GM23338 (cell line): ENCODE results near the gene FILIP1L. TPM values are rescaled to one million over a fixed set of nuclear protein-coding genes. Genes with fewer than 3 reads are reported as not detected.

Source experiments
- ATAC-seq: fragments of 200-7000 bp; cut with Tn5 transposase; 3 replicates; pipeline ENCODE4 v1.9.1; 2020
- DNase-seq: peaks from one replicate; pipeline ENCODE4 v3.0.0-alpha.2; 2015; ENCODE audit warnings: low spot score
- H2AFZ ChIP-seq: fragments of 200-600 bp; sonication (generic); 2 replicates; pipeline ENCODE4 v1.8.0; 2016; ENCODE audit warnings: antibody characterized with exemption, mild to moderate bottlenecking, moderate library complexity
- H3F3A ChIP-seq: fragments of 200-600 bp; sonication (generic); replicated peaks from 2 replicates; pipeline ENCODE4 v1.8.0; 2017; ENCODE audit warnings: antibody characterized with exemption, mixed run types, low read depth
- H3K27ac ChIP-seq: fragments of 200-600 bp; sonication (generic); 2 replicates; pipeline ENCODE4 v1.6.1; 2016; ENCODE audit warnings: low read depth
- H3K27me3 ChIP-seq: fragments of 200-600 bp; sonication (generic); 2 replicates; pipeline ENCODE4 v1.8.0; 2016; ENCODE audit warnings: mild to moderate bottlenecking, mixed run types, moderate library complexity; ENCODE audit not compliant: insufficient read depth
- H3K36me3 ChIP-seq: fragments of 200-600 bp; sonication (generic); 2 replicates; pipeline ENCODE4 v1.8.0; 2016; ENCODE audit warnings: mild to moderate bottlenecking; ENCODE audit not compliant: insufficient read depth
- H3K4me1 ChIP-seq: fragments of 200-600 bp; sonication (generic); 2 replicates; pipeline ENCODE4 v1.8.0; 2016; ENCODE audit warnings: mild to moderate bottlenecking, moderate library complexity; ENCODE audit not compliant: insufficient read depth
- H3K4me2 ChIP-seq: fragments of 200-600 bp; sonication (generic); 2 replicates; pipeline ENCODE4 v1.7.1; 2017; ENCODE audit warnings: mixed run types
- H3K4me3 ChIP-seq: fragments of 200-600 bp; sonication (generic); 2 replicates; pipeline ENCODE4 v1.6.1; 2016; ENCODE audit warnings: mixed run types
- H3K79me2 ChIP-seq: fragments of 200-600 bp; sonication (generic); replicated peaks from 2 replicates; pipeline ENCODE4 v1.8.0; 2017; ENCODE audit warnings: mild to moderate bottlenecking; ENCODE audit not compliant: insufficient read depth
- H3K9me2 ChIP-seq: fragments of 200-600 bp; sonication (generic); 2 replicates; pipeline ENCODE4 v1.8.0; 2017; ENCODE audit not compliant: insufficient read depth
- H4K20me1 ChIP-seq: fragments of 200-600 bp; sonication (generic); replicated peaks from 2 replicates; pipeline ENCODE4 v1.8.0; 2017; ENCODE audit warnings: mild to moderate bottlenecking; ENCODE audit not compliant: insufficient read depth
- H3K27ac Mint-ChIP-seq: 2 replicates; pipeline ENCODE4 v1.8.0; 2020; ENCODE audit warnings: inconsistent platforms, mild to moderate bottlenecking, moderate library complexity, mixed read lengths
- H3K27me3 Mint-ChIP-seq: 3 replicates; pipeline ENCODE4 v1.8.0; 2022; ENCODE audit warnings: low read depth, mild to moderate bottlenecking, moderate library complexity, mixed read lengths, inconsistent platforms; ENCODE audit not compliant: insufficient read depth, poor library complexity
- H3K36me3 Mint-ChIP-seq: 3 replicates; pipeline ENCODE4 v1.8.0; 2021; ENCODE audit warnings: low read depth, mild to moderate bottlenecking, inconsistent platforms, moderate library complexity, mixed read lengths
- H3K4me1 Mint-ChIP-seq: 3 replicates; pipeline ENCODE4 v1.8.0; 2020; ENCODE audit warnings: mild to moderate bottlenecking, inconsistent platforms, mixed read lengths
- H3K4me3 Mint-ChIP-seq: 3 replicates; pipeline ENCODE4 v1.8.0; 2021; ENCODE audit warnings: moderate library complexity, mild to moderate bottlenecking, inconsistent platforms, mixed read lengths
- H3K9me3 Mint-ChIP-seq: 3 replicates; pipeline ENCODE4 v1.8.0; 2020; ENCODE audit warnings: moderate library complexity, mild to moderate bottlenecking, inconsistent platforms, mixed read lengths
- CREB1 ChIP-seq: fragments of 250-450 bp; sonication (Bioruptor Pico); IDR thresholded peaks from 2 replicates; pipeline ENCODE4 v1.5.0; 2020; ENCODE audit warnings: low read depth, mild to moderate bottlenecking, moderate library complexity
- CTCF ChIP-seq, 2 experiments: fragments of 200-600 bp in 1 of 2; sonication (generic) in 1 of 2; conservative IDR thresholded peaks; 2 replicates each; pipeline versions ENCODE4 v1.5.1 to v1.6.1; 2016 to 2017; ENCODE audit warnings: antibody characterized with exemption in 2 of 2, low read depth in 2 of 2, mild to moderate bottlenecking in 2 of 2, moderate library complexity in 1 of 2
- EZH2 ChIP-seq: fragments of 200-600 bp; sonication (generic); IDR thresholded peaks from one replicate; pipeline ENCODE4 v1.8.0; 2017; ENCODE audit warnings: antibody characterized with exemption, mild to moderate bottlenecking, low read depth; ENCODE audit not compliant: unreplicated experiment
- EZH2phosphoT487 ChIP-seq: fragments of 200-600 bp; sonication (generic); IDR thresholded peaks from one replicate; pipeline ENCODE4 v1.8.1; 2018; ENCODE audit warnings: antibody characterized with exemption; ENCODE audit not compliant: unreplicated experiment
- JUNB ChIP-seq: IDR thresholded peaks from one replicate; pipeline ENCODE4 v1.6.1; 2016; ENCODE audit warnings: antibody characterized with exemption; ENCODE audit not compliant: unreplicated experiment
- NANOG ChIP-seq: IDR thresholded peaks from 2 replicates; pipeline ENCODE4 v1.6.1; 2016; ENCODE audit warnings: antibody characterized with exemption, borderline replicate concordance
- POLR2AphosphoS5 ChIP-seq: IDR thresholded peaks from 2 replicates; pipeline ENCODE4 v1.6.1; 2016; ENCODE audit warnings: antibody characterized with exemption, low read depth
- STAT1 ChIP-seq: IDR thresholded peaks from one replicate; pipeline ENCODE4 v1.6.1; 2016; ENCODE audit warnings: antibody characterized with exemption; ENCODE audit not compliant: unreplicated experiment
- ZNF114 ChIP-seq: fragments of 250-450 bp; sonication (Bioruptor Pico); IDR thresholded peaks from 2 replicates; pipeline ENCODE4 v1.5.0; 2020; ENCODE audit warnings: mild to moderate bottlenecking, moderate library complexity
- ZNF331 ChIP-seq: fragments of 250-450 bp; sonication (Bioruptor Pico); IDR thresholded peaks from 2 replicates; pipeline ENCODE4 v1.5.0; 2020; ENCODE audit warnings: low read depth, mild to moderate bottlenecking, moderate library complexity
- polyA plus RNA-seq: library from polyadenylated mRNA; unstranded; fragments of >200 nt; fragmentation: Nextera tagmentation; extraction: Ambion mirVana; gene quantifications from 2 replicates; pipeline ENCODE4 v1.2.1, GENCODE V29; 2016
- total RNA-seq: library from RNA; depleted of rRNA; stranded (reverse); fragments of >200 nt; shearing (Covaris generic); gene quantifications from 2 replicates; pipeline ENCODE4 v1.2.3, GENCODE V29; 2014
- TF ChIP-seq, protein P1 (sequence below): fragments of 250-450 bp; sonication (Bioruptor Pico); IDR thresholded peaks from 2 replicates; pipeline ENCODE4 v1.5.0; 2020; ENCODE audit warnings: mild to moderate bottlenecking, moderate library complexity
- TF ChIP-seq, protein P2 (sequence below): IDR thresholded peaks from one replicate; pipeline ENCODE4 v1.6.1; 2018; ENCODE audit warnings: antibody characterized with exemption; ENCODE audit not compliant: unreplicated experiment
- TF ChIP-seq, protein P3 (sequence below): IDR thresholded peaks from 2 replicates; pipeline ENCODE4 v1.6.1; 2016; ENCODE audit warnings: antibody characterized with exemption

FILIP1L gene
- total and polyA plus RNA-seq, 2 experiments from 2014 or later: 1.6 TPM; not detected in 1

GRCh38 chr3:100075196-100075595 is 39.1 kb downstream of the FILIP1L start:
- peaks cover 32% of the 10 kb centered on the region for H3K4me1 Mint-ChIP-seq

More at GRCh38 chr3:100075196-100075595, 39.1 kb downstream of the FILIP1L start:
- no peaks in the 10 kb centered on the region for H4K20me1 ChIP-seq
- no peaks in the 10 kb centered on the region for H3K36me3 ChIP-seq
- TF ChIP-seq, protein P1, sequence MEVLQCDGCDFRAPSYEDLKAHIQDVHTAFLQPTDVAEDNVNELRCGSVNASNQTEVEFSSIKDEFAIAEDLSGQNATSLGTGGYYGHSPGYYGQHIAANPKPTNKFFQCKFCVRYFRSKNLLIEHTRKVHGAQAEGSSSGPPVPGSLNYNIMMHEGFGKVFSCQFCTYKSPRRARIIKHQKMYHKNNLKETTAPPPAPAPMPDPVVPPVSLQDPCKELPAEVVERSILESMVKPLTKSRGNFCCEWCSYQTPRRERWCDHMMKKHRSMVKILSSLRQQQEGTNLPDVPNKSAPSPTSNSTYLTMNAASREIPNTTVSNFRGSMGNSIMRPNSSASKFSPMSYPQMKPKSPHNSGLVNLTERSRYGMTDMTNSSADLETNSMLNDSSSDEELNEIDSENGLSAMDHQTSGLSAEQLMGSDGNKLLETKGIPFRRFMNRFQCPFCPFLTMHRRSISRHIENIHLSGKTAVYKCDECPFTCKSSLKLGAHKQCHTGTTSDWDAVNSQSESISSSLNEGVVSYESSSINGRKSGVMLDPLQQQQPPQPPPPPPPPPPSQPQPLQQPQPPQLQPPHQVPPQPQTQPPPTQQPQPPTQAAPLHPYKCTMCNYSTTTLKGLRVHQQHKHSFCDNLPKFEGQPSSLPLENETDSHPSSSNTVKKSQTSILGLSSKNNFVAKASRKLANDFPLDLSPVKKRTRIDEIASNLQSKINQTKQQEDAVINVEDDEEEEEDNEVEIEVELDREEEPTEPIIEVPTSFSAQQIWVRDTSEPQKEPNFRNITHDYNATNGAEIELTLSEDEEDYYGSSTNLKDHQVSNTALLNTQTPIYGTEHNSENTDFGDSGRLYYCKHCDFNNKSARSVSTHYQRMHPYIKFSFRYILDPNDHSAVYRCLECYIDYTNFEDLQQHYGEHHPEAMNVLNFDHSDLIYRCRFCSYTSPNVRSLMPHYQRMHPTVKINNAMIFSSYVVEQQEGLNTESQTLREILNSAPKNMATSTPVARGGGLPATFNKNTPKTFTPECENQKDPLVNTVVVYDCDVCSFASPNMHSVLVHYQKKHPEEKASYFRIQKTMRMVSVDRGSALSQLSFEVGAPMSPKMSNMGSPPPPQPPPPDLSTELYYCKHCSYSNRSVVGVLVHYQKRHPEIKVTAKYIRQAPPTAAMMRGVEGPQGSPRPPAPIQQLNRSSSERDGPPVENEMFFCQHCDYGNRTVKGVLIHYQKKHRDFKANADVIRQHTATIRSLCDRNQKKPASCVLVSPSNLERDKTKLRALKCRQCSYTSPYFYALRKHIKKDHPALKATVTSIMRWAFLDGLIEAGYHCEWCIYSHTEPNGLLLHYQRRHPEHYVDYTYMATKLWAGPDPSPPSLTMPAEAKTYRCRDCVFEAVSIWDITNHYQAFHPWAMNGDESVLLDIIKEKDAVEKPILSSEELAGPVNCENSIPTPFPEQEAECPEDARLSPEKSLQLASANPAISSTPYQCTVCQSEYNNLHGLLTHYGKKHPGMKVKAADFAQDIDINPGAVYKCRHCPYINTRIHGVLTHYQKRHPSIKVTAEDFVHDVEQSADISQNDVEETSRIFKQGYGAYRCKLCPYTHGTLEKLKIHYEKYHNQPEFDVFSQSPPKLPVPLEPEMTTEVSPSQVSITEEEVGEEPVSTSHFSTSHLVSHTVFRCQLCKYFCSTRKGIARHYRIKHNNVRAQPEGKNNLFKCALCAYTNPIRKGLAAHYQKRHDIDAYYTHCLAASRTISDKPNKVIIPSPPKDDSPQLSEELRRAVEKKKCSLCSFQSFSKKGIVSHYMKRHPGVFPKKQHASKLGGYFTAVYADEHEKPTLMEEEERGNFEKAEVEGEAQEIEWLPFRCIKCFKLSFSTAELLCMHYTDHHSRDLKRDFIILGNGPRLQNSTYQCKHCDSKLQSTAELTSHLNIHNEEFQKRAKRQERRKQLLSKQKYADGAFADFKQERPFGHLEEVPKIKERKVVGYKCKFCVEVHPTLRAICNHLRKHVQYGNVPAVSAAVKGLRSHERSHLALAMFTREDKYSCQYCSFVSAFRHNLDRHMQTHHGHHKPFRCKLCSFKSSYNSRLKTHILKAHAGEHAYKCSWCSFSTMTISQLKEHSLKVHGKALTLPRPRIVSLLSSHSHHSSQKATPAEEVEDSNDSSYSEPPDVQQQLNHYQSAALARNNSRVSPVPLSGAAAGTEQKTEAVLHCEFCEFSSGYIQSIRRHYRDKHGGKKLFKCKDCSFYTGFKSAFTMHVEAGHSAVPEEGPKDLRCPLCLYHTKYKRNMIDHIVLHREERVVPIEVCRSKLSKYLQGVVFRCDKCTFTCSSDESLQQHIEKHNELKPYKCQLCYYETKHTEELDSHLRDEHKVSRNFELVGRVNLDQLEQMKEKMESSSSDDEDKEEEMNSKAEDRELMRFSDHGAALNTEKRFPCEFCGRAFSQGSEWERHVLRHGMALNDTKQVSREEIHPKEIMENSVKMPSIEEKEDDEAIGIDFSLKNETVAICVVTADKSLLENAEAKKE (CRISPR knock-in tag): no peak
- no peak for TF ChIP-seq ZNF114 (CRISPR knock-in tag)
- no peak for TF ChIP-seq CTCF (conservative IDR thresholded peaks at IDR 0.05; ENCODE audit: low read depth in 2 of 2)
- TF ChIP-seq JUNB: no peak
- no peak for TF ChIP-seq POLR2AphosphoS5
- TF ChIP-seq STAT1: no peak
- no peak for TF ChIP-seq ZNF331
- no peak for TF ChIP-seq CREB1 (CRISPR knock-in tag)
- TF ChIP-seq EZH2phosphoT487: no peak
- TF ChIP-seq NANOG: no peak
- TF ChIP-seq, protein P2, sequence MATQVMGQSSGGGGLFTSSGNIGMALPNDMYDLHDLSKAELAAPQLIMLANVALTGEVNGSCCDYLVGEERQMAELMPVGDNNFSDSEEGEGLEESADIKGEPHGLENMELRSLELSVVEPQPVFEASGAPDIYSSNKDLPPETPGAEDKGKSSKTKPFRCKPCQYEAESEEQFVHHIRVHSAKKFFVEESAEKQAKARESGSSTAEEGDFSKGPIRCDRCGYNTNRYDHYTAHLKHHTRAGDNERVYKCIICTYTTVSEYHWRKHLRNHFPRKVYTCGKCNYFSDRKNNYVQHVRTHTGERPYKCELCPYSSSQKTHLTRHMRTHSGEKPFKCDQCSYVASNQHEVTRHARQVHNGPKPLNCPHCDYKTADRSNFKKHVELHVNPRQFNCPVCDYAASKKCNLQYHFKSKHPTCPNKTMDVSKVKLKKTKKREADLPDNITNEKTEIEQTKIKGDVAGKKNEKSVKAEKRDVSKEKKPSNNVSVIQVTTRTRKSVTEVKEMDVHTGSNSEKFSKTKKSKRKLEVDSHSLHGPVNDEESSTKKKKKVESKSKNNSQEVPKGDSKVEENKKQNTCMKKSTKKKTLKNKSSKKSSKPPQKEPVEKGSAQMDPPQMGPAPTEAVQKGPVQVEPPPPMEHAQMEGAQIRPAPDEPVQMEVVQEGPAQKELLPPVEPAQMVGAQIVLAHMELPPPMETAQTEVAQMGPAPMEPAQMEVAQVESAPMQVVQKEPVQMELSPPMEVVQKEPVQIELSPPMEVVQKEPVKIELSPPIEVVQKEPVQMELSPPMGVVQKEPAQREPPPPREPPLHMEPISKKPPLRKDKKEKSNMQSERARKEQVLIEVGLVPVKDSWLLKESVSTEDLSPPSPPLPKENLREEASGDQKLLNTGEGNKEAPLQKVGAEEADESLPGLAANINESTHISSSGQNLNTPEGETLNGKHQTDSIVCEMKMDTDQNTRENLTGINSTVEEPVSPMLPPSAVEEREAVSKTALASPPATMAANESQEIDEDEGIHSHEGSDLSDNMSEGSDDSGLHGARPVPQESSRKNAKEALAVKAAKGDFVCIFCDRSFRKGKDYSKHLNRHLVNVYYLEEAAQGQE: no peak
- TF ChIP-seq EZH2: no peak
- TF ChIP-seq, protein P3, sequence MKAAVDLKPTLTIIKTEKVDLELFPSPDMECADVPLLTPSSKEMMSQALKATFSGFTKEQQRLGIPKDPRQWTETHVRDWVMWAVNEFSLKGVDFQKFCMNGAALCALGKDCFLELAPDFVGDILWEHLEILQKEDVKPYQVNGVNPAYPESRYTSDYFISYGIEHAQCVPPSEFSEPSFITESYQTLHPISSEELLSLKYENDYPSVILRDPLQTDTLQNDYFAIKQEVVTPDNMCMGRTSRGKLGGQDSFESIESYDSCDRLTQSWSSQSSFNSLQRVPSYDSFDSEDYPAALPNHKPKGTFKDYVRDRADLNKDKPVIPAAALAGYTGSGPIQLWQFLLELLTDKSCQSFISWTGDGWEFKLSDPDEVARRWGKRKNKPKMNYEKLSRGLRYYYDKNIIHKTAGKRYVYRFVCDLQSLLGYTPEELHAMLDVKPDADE: no peak
- Mint-ChIP-seq H3K27me3 (no peaks in the 10 kb centered on the region), H3K27ac (no peak overlapping the region; the same call in 1 of the 2 replicates), H3K36me3 (no peaks in the 10 kb centered on the region), H3K9me3 (no peaks in the 10 kb centered on the region), H3K4me3 (no peak overlapping the region)
- no peaks in the 10 kb centered on the region for H3K79me2 ChIP-seq
- no peaks in the 10 kb centered on the region; the same call in 1 of the 2 replicates for H3F3A ChIP-seq
- H3K9me2 ChIP-seq: no peaks in the 10 kb centered on the region; the same call in 1 of the 2 replicates
- H3K4me2 ChIP-seq: no peak overlapping the region
- ATAC-seq: no peak
- no peak for DNase-seq
- peaks cover 20% of the 10 kb centered on the region for H3K4me1 ChIP-seq
- H3K27ac ChIP-seq: no peak overlapping the region
- H3K4me3 ChIP-seq: no peak overlapping the region
- no peak overlapping the region for H2AFZ ChIP-seq
- no peaks in the 10 kb centered on the region for H3K27me3 ChIP-seq
